PC-3 (cell line): ENCODE data around the gene NPHP1.
"Not testable (repeated sequence)": the region's sequence is repeated elsewhere in the genome, so short reads cannot be mapped to it uniquely, and the experiment has no call there.

Experiments used
- CTCF ChIP-seq: fragments of 300-600 bp; sonication (generic); conservative IDR thresholded peaks from 2 replicates; pipeline ENCODE4 v1.5.1; 2017; ENCODE audit warnings: antibody characterized with exemption, low read depth, mild to moderate bottlenecking, low read length
- EZH2phosphoT487 ChIP-seq: fragments of 300-600 bp; sonication (generic); IDR thresholded peaks from 2 replicates; pipeline ENCODE4 v1.6.1; 2018; ENCODE audit warnings: mild to moderate bottlenecking, antibody characterized with exemption, low read length, borderline replicate concordance

GRCh38 chr2:110093924-110094323 lies 110.9 kb downstream of the NPHP1 start:
- TF ChIP-seq CTCF, EZH2phosphoT487: not testable (repeated sequence)
